ENCODE results near the gene APOL1. TPM values are rescaled to one million over a fixed set of nuclear protein-coding genes. Genes with fewer than 3 reads are reported as not detected.

The APOL1 gene
- total RNA-seq, 6 donors from 2014 or later = 31.9 to 90.5 (median 52.0) TPM

DNA sequence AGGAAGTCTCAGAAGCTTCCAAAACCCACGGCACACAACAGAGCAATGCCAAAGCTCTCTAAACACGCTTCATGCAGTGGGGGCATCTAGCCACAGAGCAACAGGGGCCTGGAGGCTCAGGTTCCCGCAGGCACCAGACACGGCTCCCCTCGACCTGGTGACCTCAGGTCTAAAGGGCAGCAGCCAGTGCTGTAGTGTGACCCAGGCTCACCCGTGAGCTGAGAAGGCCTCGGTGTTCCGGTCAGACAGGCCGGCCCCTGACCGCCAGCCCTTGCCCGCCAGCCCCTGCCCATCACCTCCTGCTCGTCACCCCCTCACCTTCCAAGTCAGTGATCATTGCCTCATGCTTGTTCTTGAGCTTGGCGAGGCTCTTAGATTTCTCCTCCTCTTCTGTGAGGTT is 45.7 kb downstream of the APOL1 start:
- TF ChIP-seq EP300 (IDR thresholded peaks at IDR 0.05) (no peak), CTCF (IDR thresholded peaks at IDR 0.05) (no peak), POLR2AphosphoS5 (IDR thresholded peaks at IDR 0.05) (no peak), POLR2A (IDR thresholded peaks at IDR 0.05) (no peak)
- no peak overlapping the region for H3K27ac ChIP-seq

DNA sequence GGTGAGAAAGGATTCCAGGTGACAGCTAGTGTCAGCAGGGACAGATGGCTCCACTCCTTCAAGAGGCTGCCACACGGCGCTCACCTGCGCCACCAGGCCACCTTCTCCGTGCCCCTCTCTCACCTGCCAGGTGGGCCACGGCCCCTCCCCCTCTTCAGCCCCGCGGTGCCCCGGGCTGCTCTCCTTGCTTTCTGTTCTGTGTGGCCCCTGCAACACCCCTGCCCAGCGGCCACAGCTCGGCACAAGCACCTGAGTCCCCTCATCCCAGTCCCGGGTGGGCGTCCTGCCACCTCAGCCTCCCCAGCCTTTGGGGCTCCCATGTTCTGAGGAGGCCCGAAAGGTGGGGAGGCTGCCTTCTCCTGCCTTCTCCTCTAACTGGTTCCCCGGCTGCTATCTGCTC is 46.4 kb downstream of the APOL1 start:
- peaks cover 91 to 100% (median 98%) of the 10 kb centered on the region in 4 donors for H3K36me3 ChIP-seq
- H3K4me1 ChIP-seq = peaks cover 0 to 6% (median 2%) of the 10 kb centered on the region in 4 donors
- peak in 1 of 2 donors; percentile 8 for TF ChIP-seq POLR2AphosphoS5 (IDR thresholded peaks at IDR 0.05)
- no peak for TF ChIP-seq CTCF (IDR thresholded peaks at IDR 0.05)
- no peak for TF ChIP-seq EP300 (IDR thresholded peaks at IDR 0.05)
- H3K9me3 ChIP-seq = no peaks in the 10 kb centered on the region
- ATAC-seq (ENCODE audit: low FRiP score in 2 of 2) (no peak), DNase-seq (no peak)
- peak overlapping the region in 1 of 4 donors; percentile 13 for H3K27ac ChIP-seq
- H3K27me3 ChIP-seq = no peaks in the 10 kb centered on the region
- H3K4me3 ChIP-seq = no peak overlapping the region
- 83 to 84% methylated on average over 13 to 14 of the region's 14 CpGs for WGBS, 2 donors

More for the DNA sequence above, 45.7 kb downstream of the APOL1 start:
- H3K4me3 ChIP-seq = no peak overlapping the region
- ATAC-seq (ENCODE audit: low FRiP score in 2 of 2) (no peak), DNase-seq (no peak)
- WGBS, 2 donors = 90 to 94% methylated on average over 8 to 13 of the region's 13 CpGs
- H3K27me3 ChIP-seq = no peaks in the 10 kb centered on the region
- no peaks in the 10 kb centered on the region for H3K9me3 ChIP-seq
- H3K4me1 ChIP-seq = peaks cover 0 to 6% (median under 1%) of the 10 kb centered on the region in 4 donors
- H3K36me3 ChIP-seq = peaks cover 93 to 100% (median 99%) of the 10 kb centered on the region in 4 donors

DNA sequence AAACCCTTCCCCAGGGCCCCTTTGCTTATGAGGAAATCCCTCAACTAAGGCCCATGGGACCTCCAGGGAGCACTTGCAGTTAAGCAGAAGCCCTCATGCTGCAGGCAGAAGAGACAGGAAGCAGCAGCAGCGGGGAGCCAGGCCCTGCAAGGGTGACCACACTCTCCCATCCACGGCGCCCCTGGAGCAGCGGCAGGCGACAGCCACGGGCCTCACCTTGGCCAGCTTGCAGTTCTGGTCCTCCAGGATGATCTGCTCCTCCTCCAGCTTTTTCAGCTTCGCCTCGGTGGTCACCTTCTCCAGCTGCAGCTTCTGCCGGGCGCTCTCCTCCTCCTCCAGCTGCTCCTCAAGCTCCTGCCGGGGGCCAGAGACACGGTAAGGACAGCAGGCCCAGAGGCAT is 47.0 kb downstream of the APOL1 start:
- 89 to 92% methylated on average over 5 to 12 of the region's 12 CpGs for WGBS, 2 donors
- Histone ChIP-seq H3K27me3 (no peaks in the 10 kb centered on the region), H3K27ac (peak overlapping the region in 1 of 4 donors; percentile 13), H3K4me1 (peaks cover 0 to 6% (median 2%) of the 10 kb centered on the region in 4 donors), H3K9me3 (no peaks in the 10 kb centered on the region), H3K4me3 (no peak overlapping the region), H3K36me3 (peaks cover 91 to 100% (median 98%) of the 10 kb centered on the region in 4 donors)
- ATAC-seq (ENCODE audit: low FRiP score in 2 of 2) (no peak), DNase-seq (no peak)
- TF ChIP-seq POLR2A (IDR thresholded peaks at IDR 0.05) = no peak
- TF ChIP-seq POLR2AphosphoS5 (IDR thresholded peaks at IDR 0.05) = no peak
- no peak for TF ChIP-seq CTCF (IDR thresholded peaks at IDR 0.05)
- TF ChIP-seq EP300 (IDR thresholded peaks at IDR 0.05) = no peak

DNA sequence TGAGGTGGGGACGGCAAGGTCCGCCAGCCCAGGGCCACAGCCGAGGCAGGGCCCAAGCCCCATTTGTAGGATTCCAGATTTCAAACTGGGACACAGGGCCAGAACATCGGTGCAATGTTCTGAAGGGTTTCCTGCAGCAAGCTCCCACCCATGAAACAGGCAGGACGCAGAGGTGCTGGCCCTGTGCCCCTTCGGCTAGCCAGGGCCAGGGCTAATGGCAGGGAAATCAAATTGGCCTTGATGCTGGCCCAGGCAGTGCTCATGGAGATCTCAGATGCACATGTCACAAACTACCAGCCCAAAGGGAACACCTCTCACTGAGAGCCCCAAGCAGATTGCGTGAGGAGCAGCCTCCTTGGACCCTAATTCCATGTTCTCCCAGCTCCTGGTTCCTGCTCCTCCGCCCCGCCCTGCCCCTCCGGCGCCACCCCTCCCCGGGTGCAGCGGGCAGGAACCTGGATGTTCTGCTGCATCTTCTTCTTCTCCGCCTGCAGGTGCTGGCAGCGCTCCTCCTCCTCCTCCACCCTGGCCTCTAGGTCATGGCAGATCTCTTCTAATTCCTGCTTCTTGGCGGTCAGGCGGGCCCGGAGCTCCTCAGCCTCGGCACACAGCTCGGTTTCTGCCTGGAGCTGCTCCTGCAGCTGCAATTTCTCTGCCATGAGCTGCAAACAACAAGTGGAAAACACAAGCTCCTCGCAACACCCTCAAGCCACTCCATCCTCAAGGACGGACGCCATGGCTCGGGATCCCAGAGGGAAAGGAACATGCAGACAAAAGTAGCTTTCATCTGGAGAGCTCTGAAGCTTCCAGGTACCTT is 47.7 kb downstream of the APOL1 start:
- DNase-seq (no peak), ATAC-seq (ENCODE audit: low FRiP score in 2 of 2) (no peak)
- Histone ChIP-seq H3K4me3 (no peak overlapping the region), H3K36me3 (peaks cover 91 to 100% (median 98%) of the 10 kb centered on the region in 4 donors), H3K4me1 (peaks cover 0 to 6% (median 2%) of the 10 kb centered on the region in 4 donors), H3K27me3 (no peaks in the 10 kb centered on the region), H3K9me3 (no peaks in the 10 kb centered on the region), H3K27ac (peak overlapping the region in 1 of 4 donors; percentile 3)
- WGBS, 2 donors = 93 to 96% methylated on average over 18 to 24 of the region's 24 CpGs
- no peak for TF ChIP-seq POLR2A (IDR thresholded peaks at IDR 0.05)
- TF ChIP-seq EP300 (IDR thresholded peaks at IDR 0.05) = no peak
- TF ChIP-seq CTCF (IDR thresholded peaks at IDR 0.05) = no peak
- TF ChIP-seq POLR2AphosphoS5 (IDR thresholded peaks at IDR 0.05) = no peak

Data from upper lobe of left lung (tissue), 6 donors.